H9 (cell line): ENCODE data around the gene MICAL3. TPM values are rescaled to one million over a fixed set of nuclear protein-coding genes. Genes with fewer than 3 reads are reported as not detected.

Source experiments
- DNase-seq: peaks from one replicate; pipeline ENCODE4 v3.0.0-alpha.2; 2017
- H2AFZ ChIP-seq: one replicate; pipeline ENCODE4 v1.6.1; 2013; ENCODE audit warnings: mild to moderate bottlenecking, low read length, control low read depth, moderate library complexity
- H2AK5ac ChIP-seq: 2 replicates; pipeline ENCODE4 v1.6.1; 2013; ENCODE audit warnings: low read length, control low read depth, mixed read lengths; ENCODE audit not compliant: insufficient read length
- H2BK120ac ChIP-seq: one replicate; pipeline ENCODE4 v1.6.1; 2013; ENCODE audit warnings: low read depth, mild to moderate bottlenecking, low read length, control low read depth, inconsistent platforms; ENCODE audit not compliant: poor library complexity, severe bottlenecking
- H2BK12ac ChIP-seq: 2 replicates; pipeline ENCODE4 v1.6.1; 2013; ENCODE audit warnings: low read length, control low read depth, mixed read lengths, low read depth; ENCODE audit not compliant: insufficient read length
- H2BK15ac ChIP-seq: 2 replicates; pipeline ENCODE4 v1.6.1; 2013; ENCODE audit warnings: low read depth, low read length, control low read depth
- H2BK20ac ChIP-seq: one replicate; pipeline ENCODE4 v1.6.1; 2013; ENCODE audit warnings: low read depth, mild to moderate bottlenecking, low read length, control low read depth, inconsistent platforms; ENCODE audit not compliant: poor library complexity, severe bottlenecking
- H2BK5ac ChIP-seq: 2 replicates; pipeline ENCODE4 v1.6.1; 2013; ENCODE audit warnings: low read length, control low read depth, mixed read lengths; ENCODE audit not compliant: insufficient read length
- H3K14ac ChIP-seq: 2 replicates; pipeline ENCODE4 v1.6.1; 2013; ENCODE audit warnings: low read length, control low read depth; ENCODE audit not compliant: insufficient read depth
- H3K18ac ChIP-seq: 2 replicates; pipeline ENCODE4 v1.6.1; 2013; ENCODE audit warnings: low read depth, mild to moderate bottlenecking, mixed read lengths, low read length, control low read depth; ENCODE audit not compliant: insufficient read length
- H3K23ac ChIP-seq: 2 replicates; pipeline ENCODE4 v1.6.1; 2013; ENCODE audit warnings: low read length, control low read depth, mixed read lengths, low read depth; ENCODE audit not compliant: insufficient read length
- H3K23me2 ChIP-seq: 2 replicates; pipeline ENCODE4 v1.6.1; 2013; ENCODE audit warnings: low read depth, mild to moderate bottlenecking, mixed read lengths, low read length, control low read depth; ENCODE audit not compliant: insufficient read length, poor library complexity, severe bottlenecking
- H3K27ac ChIP-seq: 2 replicates; pipeline ENCODE4 v1.5.1; 2013; ENCODE audit warnings: low read length, control low read depth, mixed read lengths, low read depth; ENCODE audit not compliant: insufficient read length
- H3K27me3 ChIP-seq: 2 replicates; pipeline ENCODE4 v1.6.1; 2013; ENCODE audit warnings: low read length, control low read depth, inconsistent platforms; ENCODE audit not compliant: insufficient read depth
- H3K4ac ChIP-seq: 2 replicates; pipeline ENCODE4 v1.6.1; 2013; ENCODE audit warnings: low read depth, mild to moderate bottlenecking, control low read depth, inconsistent platforms, low read length, moderate library complexity
- H3K4me1 ChIP-seq: 2 replicates; pipeline ENCODE4 v1.6.1; 2013; ENCODE audit warnings: low read length, control low read depth, inconsistent platforms; ENCODE audit not compliant: insufficient read depth
- H3K4me2 ChIP-seq: 2 replicates; pipeline ENCODE4 v1.6.1; 2013; ENCODE audit warnings: low read length, control low read depth, mixed read lengths; ENCODE audit not compliant: insufficient read length, insufficient read depth
- H3K56ac ChIP-seq: 2 replicates; pipeline ENCODE4 v1.6.1; 2013; ENCODE audit warnings: low read depth, mild to moderate bottlenecking, mixed read lengths, low read length, control low read depth; ENCODE audit not compliant: insufficient read length
- H3K79me1 ChIP-seq: 2 replicates; pipeline ENCODE4 v1.6.1; 2013; ENCODE audit warnings: low read depth, mild to moderate bottlenecking, moderate library complexity, low read length, control low read depth, inconsistent platforms; ENCODE audit not compliant: insufficient read depth, poor library complexity, severe bottlenecking
- H3K79me2 ChIP-seq: 2 replicates; pipeline ENCODE4 v1.6.1; 2013; ENCODE audit warnings: low read length, control low read depth, inconsistent platforms; ENCODE audit not compliant: insufficient read depth
- H3K9ac ChIP-seq: 2 replicates; pipeline ENCODE4 v1.6.1; 2013; ENCODE audit warnings: low read length, control low read depth, mixed read lengths; ENCODE audit not compliant: insufficient read length; ENCODE audit errors: extremely low read depth
- H3K9me3 ChIP-seq: one replicate; pipeline ENCODE4 v1.6.1; 2013; ENCODE audit warnings: low read depth, low read length, inconsistent platforms; ENCODE audit not compliant: control insufficient read depth
- H3T11ph ChIP-seq: one replicate; pipeline ENCODE4 v1.6.1; 2013; ENCODE audit warnings: mild to moderate bottlenecking, low read length, control low read depth, inconsistent platforms
- H4K20me1 ChIP-seq: one replicate; pipeline ENCODE4 v1.6.1; 2013; ENCODE audit not compliant: control insufficient read depth, insufficient read length, insufficient read depth
- H4K5ac ChIP-seq: 2 replicates; pipeline ENCODE4 v1.6.1; 2013; ENCODE audit warnings: low read depth, mild to moderate bottlenecking, mixed read lengths, low read length, control low read depth; ENCODE audit not compliant: insufficient read length
- H4K8ac ChIP-seq: replicated peaks from 2 replicates; pipeline ENCODE4 v1.6.1; 2013; ENCODE audit warnings: low read length, control low read depth, mixed read lengths, low read depth; ENCODE audit not compliant: insufficient read length
- H4K91ac ChIP-seq: 2 replicates; pipeline ENCODE4 v1.6.1; 2013; ENCODE audit warnings: low read depth, mild to moderate bottlenecking, moderate library complexity, mixed read lengths, low read length, control low read depth; ENCODE audit not compliant: insufficient read length
- H3K27ac Mint-ChIP-seq, 3 experiments: 2 replicates in 2 of 3; 3 replicates in 1 of 3; pipeline ENCODE4 v1.8.0; 2020 to 2021; ENCODE audit warnings: mixed read lengths in 3 of 3, mild to moderate bottlenecking in 1 of 3, moderate library complexity in 1 of 3
- H3K27me3 Mint-ChIP-seq: 2 replicates; pipeline ENCODE4 v1.8.0; 2021; ENCODE audit warnings: low read depth, mild to moderate bottlenecking, moderate library complexity, mixed read lengths
- H3K36me3 Mint-ChIP-seq, 3 experiments: 2 replicates in 2 of 3; 3 replicates in 1 of 3; pipeline ENCODE4 v1.8.0; 2020 to 2021; ENCODE audit warnings: low read depth in 3 of 3, mixed read lengths in 3 of 3; ENCODE audit not compliant: insufficient read depth in 1 of 3
- H3K4me1 Mint-ChIP-seq, 2 experiments: 2 replicates each; pipeline ENCODE4 v1.8.0; 2020; ENCODE audit warnings: mixed read lengths in 2 of 2
- H3K4me3 Mint-ChIP-seq, 2 experiments: 2 replicates in 1 of 2; 3 replicates in 1 of 2; pipeline ENCODE4 v1.8.0; 2020 to 2021; ENCODE audit warnings: mild to moderate bottlenecking in 2 of 2, mixed read lengths in 2 of 2, moderate library complexity in 1 of 2
- H3K9me3 Mint-ChIP-seq, 2 experiments: 2 replicates in 1 of 2; 3 replicates in 1 of 2; pipeline ENCODE4 v1.8.0; 2020; ENCODE audit warnings: mild to moderate bottlenecking in 2 of 2, mixed read lengths in 2 of 2, moderate library complexity in 1 of 2
- WGBS: extraction: QIAGEN DNeasy Blood & Tissue Kit; methylation state at CpG from one replicate; pipeline ENCODE4 v1.1.7; 2013; ENCODE audit warnings: missing lambda C conversion rate, low lambda C conversion rate, mixed read lengths; ENCODE audit not compliant: insufficient read length; ENCODE audit errors: extremely low coverage; 5-methylcytosine and 5-hydroxymethylcytosine counted together
- total RNA-seq: library from RNA; stranded (reverse); gene quantifications from 2 replicates; pipeline ENCODE4 v1.2.1, GENCODE V29; 2021
- TF ChIP-seq, protein P1 (sequence below): fragments of 200-600 bp; sonication (generic); conservative IDR thresholded peaks from 3 replicates; pipeline ENCODE4 v1.8.0; 2021; ENCODE audit warnings: antibody characterized with exemption, mild to moderate bottlenecking

Gene MICAL3
- total RNA-seq, 1 experiment from 2014 or later = 50.2 TPM

DNA sequence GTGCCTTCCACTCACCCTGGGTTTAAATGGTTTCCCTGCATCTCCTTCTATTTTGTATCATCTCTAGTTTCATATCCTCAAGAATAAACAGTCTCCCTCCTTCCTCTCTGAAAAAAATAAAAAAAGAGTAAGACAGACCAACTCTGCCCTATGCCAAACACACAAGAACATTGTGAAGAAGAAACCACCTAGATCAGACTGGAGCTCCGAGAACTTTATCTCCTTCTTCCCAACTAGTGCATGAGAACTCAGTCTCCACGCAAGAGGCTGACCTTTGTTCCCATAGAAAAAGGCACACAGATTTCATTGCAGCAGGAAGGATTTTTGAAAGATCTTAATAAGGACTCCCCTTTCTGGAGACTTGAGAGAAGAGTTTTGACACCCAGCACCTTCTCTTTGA lies 44.7 kb upstream of the MICAL3 start:
- Histone ChIP-seq H3T11ph (no peak overlapping the region), H2AFZ (no peak overlapping the region), H4K91ac (no peak overlapping the region), H3K14ac (no peak overlapping the region), H4K5ac (no peak overlapping the region), H2BK12ac (no peak overlapping the region), H2BK5ac (no peak overlapping the region), H2AK5ac (no peak overlapping the region), H3K27ac (no peak overlapping the region), H2BK20ac (no peak overlapping the region), H3K56ac (no peak overlapping the region), H4K8ac (no peak overlapping the region), H3K4me1 (no peaks in the 10 kb centered on the region), H3K18ac (no peak overlapping the region), H3K23me2 (no peaks in the 10 kb centered on the region), H4K20me1 (peaks cover 2% of the 10 kb centered on the region), H3K79me1 (no peaks in the 10 kb centered on the region), H3K4ac (no peak overlapping the region), H2BK15ac (no peak overlapping the region), H3K9ac (no peak overlapping the region), H2BK120ac (no peak overlapping the region), H3K23ac (no peak overlapping the region), H3K79me2 (no peaks in the 10 kb centered on the region), H3K27me3 (no peaks in the 10 kb centered on the region), H3K4me2 (no peak overlapping the region), H3K9me3 (no peaks in the 10 kb centered on the region)
- no CpG with 5 or more reads among the region's 2 CpGs for WGBS
- Mint-ChIP-seq H3K4me3 (no peak overlapping the region), H3K36me3 (no peaks in the 10 kb centered on the region; a peak in 1 of 7 replicates), H3K4me1 (peaks cover 8% of the 10 kb centered on the region in 2 experiments), H3K27me3 (peaks cover 68% of the 10 kb centered on the region), H3K9me3 (no peaks in the 10 kb centered on the region; a peak in 1 of 5 replicates), H3K27ac (no peak overlapping the region)
- TF ChIP-seq, protein P1, sequence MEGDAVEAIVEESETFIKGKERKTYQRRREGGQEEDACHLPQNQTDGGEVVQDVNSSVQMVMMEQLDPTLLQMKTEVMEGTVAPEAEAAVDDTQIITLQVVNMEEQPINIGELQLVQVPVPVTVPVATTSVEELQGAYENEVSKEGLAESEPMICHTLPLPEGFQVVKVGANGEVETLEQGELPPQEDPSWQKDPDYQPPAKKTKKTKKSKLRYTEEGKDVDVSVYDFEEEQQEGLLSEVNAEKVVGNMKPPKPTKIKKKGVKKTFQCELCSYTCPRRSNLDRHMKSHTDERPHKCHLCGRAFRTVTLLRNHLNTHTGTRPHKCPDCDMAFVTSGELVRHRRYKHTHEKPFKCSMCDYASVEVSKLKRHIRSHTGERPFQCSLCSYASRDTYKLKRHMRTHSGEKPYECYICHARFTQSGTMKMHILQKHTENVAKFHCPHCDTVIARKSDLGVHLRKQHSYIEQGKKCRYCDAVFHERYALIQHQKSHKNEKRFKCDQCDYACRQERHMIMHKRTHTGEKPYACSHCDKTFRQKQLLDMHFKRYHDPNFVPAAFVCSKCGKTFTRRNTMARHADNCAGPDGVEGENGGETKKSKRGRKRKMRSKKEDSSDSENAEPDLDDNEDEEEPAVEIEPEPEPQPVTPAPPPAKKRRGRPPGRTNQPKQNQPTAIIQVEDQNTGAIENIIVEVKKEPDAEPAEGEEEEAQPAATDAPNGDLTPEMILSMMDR = no peak
- no peak for DNase-seq
